ENCODE data around the gene ABTB2.

The ABTB2 gene

GRCh38 chr11:34239465-34240149 is 118.2 kb downstream of the ABTB2 start:
- Histone ChIP-seq H3K27ac (replicated peaks) (no peak overlapping the region), H3K27me3 (ENCODE audit: insufficient read depth, poor library complexity, severe bottlenecking) (no peaks in the 10 kb centered on the region), H3K4me3 (replicated peaks; ENCODE audit: insufficient read depth, low read length) (no peak overlapping the region)
- DNase-seq (ENCODE audit: low read depth in 1 of 2, low spot score in 1 of 2) = no peak
- no peak for TF ChIP-seq POLR2AphosphoS5 (IDR thresholded peaks at IDR 0.05; ENCODE audit: low read depth)

DNA sequence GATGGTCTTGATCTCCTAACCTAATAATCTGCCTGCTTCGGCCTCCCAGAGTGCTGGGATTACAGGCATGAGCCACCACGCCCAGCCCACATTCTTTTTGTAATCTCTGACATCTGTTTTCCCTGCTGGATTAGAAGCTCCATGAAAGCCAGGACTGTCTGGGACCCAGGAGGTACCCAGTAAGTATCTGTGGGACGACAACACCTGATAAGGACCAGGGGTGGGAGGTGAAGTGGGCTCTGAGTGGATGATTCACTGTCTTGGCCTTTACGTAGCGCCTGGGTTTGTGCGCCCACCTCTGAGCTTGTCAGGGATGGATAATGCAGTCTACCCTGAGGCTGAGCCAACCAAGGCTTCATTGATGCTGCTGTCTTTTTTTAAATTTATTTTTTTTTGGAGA is 118.8 kb downstream of the ABTB2 start:
- Histone ChIP-seq H3K27ac (replicated peaks) (no peak overlapping the region), H3K27me3 (ENCODE audit: insufficient read depth, poor library complexity, severe bottlenecking) (no peaks in the 10 kb centered on the region), H3K4me3 (replicated peaks; ENCODE audit: insufficient read depth, low read length) (no peak overlapping the region)
- TF ChIP-seq, protein P1, sequence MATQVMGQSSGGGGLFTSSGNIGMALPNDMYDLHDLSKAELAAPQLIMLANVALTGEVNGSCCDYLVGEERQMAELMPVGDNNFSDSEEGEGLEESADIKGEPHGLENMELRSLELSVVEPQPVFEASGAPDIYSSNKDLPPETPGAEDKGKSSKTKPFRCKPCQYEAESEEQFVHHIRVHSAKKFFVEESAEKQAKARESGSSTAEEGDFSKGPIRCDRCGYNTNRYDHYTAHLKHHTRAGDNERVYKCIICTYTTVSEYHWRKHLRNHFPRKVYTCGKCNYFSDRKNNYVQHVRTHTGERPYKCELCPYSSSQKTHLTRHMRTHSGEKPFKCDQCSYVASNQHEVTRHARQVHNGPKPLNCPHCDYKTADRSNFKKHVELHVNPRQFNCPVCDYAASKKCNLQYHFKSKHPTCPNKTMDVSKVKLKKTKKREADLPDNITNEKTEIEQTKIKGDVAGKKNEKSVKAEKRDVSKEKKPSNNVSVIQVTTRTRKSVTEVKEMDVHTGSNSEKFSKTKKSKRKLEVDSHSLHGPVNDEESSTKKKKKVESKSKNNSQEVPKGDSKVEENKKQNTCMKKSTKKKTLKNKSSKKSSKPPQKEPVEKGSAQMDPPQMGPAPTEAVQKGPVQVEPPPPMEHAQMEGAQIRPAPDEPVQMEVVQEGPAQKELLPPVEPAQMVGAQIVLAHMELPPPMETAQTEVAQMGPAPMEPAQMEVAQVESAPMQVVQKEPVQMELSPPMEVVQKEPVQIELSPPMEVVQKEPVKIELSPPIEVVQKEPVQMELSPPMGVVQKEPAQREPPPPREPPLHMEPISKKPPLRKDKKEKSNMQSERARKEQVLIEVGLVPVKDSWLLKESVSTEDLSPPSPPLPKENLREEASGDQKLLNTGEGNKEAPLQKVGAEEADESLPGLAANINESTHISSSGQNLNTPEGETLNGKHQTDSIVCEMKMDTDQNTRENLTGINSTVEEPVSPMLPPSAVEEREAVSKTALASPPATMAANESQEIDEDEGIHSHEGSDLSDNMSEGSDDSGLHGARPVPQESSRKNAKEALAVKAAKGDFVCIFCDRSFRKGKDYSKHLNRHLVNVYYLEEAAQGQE (IDR thresholded peaks at IDR 0.05; ENCODE audit: insufficient replicate concordance, low read depth) = no peak
- TF ChIP-seq SPI1 (IDR thresholded peaks at IDR 0.05; ENCODE audit: borderline replicate concordance, low read depth) = no peak
- no peak for TF ChIP-seq POLR2AphosphoS5 (IDR thresholded peaks at IDR 0.05; ENCODE audit: low read depth)
- no peak for TF ChIP-seq GABPA (IDR thresholded peaks at IDR 0.05; ENCODE audit: low read depth)
- no peak for DNase-seq (ENCODE audit: low read depth in 1 of 2, low spot score in 1 of 2)

DNA sequence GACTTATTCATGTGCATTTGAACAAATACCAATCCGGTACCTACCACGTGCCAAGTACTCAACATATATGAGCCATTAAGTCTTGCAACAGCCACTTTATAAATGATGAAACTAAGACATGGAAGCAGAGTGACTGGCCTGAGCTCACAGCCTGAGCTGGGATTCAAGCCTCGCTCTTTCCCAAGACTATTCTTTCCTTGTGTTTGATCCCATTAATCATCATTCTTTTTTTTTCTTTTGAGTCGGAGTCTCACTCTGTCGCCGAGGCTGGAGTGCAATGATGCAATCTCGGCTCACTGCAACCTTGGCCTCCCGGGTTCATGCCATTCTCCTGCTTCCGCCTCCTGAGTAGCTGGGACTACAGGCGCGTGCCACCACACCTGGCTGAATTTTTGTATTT is 119.3 kb downstream of the ABTB2 start:
- DNase-seq (ENCODE audit: low read depth in 1 of 2, low spot score in 1 of 2) = no peak
- TF ChIP-seq, protein P1 (IDR thresholded peaks at IDR 0.05; ENCODE audit: insufficient replicate concordance, low read depth) = no peak
- TF ChIP-seq GABPA (IDR thresholded peaks at IDR 0.05; ENCODE audit: low read depth) (no peak), POLR2AphosphoS5 (IDR thresholded peaks at IDR 0.05; ENCODE audit: low read depth) (no peak), SPI1 (IDR thresholded peaks at IDR 0.05; ENCODE audit: borderline replicate concordance, low read depth) (no peak)
- TF ChIP-seq, protein P2, sequence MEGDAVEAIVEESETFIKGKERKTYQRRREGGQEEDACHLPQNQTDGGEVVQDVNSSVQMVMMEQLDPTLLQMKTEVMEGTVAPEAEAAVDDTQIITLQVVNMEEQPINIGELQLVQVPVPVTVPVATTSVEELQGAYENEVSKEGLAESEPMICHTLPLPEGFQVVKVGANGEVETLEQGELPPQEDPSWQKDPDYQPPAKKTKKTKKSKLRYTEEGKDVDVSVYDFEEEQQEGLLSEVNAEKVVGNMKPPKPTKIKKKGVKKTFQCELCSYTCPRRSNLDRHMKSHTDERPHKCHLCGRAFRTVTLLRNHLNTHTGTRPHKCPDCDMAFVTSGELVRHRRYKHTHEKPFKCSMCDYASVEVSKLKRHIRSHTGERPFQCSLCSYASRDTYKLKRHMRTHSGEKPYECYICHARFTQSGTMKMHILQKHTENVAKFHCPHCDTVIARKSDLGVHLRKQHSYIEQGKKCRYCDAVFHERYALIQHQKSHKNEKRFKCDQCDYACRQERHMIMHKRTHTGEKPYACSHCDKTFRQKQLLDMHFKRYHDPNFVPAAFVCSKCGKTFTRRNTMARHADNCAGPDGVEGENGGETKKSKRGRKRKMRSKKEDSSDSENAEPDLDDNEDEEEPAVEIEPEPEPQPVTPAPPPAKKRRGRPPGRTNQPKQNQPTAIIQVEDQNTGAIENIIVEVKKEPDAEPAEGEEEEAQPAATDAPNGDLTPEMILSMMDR (IDR thresholded peaks at IDR 0.05; ENCODE audit: insufficient read depth, low read length) = no peak
- H3K4me3 ChIP-seq (replicated peaks; ENCODE audit: insufficient read depth, low read length) = no peak overlapping the region
- no peak overlapping the region for H3K27ac ChIP-seq (replicated peaks)
- H3K27me3 ChIP-seq (ENCODE audit: insufficient read depth, poor library complexity, severe bottlenecking) = no peaks in the 10 kb centered on the region

DNA sequence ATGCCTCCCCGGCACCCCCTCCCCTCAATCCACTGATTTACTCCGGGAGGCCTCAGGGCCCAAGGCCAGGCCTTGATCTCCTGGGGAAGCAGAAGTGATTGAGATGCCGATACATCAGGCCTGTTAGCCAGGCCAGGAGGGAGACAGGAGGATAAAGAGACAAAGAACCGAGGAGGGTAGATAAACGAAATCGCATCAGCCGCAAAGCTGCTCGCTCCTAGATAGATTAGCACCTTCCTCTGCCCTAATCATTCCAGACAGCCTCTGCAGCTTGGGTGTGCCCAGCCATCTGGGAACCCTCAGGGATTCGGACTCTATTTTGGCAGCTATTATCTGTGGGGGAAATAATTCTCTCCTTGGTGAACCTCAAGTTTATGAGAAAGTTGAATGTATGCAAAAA is 121.2 kb downstream of the ABTB2 start:
- H3K27ac ChIP-seq (replicated peaks) = no peak overlapping the region

More for the DNA sequence above, 121.2 kb downstream of the ABTB2 start:
- TF ChIP-seq, protein P1 (IDR thresholded peaks at IDR 0.05; ENCODE audit: insufficient replicate concordance, low read depth) = no peak
- TF ChIP-seq SPI1 (IDR thresholded peaks at IDR 0.05; ENCODE audit: borderline replicate concordance, low read depth) (no peak), GABPA (IDR thresholded peaks at IDR 0.05; ENCODE audit: low read depth) (no peak)
- TF ChIP-seq, protein P2 (IDR thresholded peaks at IDR 0.05; ENCODE audit: insufficient read depth, low read length) = no peak
- H3K4me3 ChIP-seq (replicated peaks; ENCODE audit: insufficient read depth, low read length) = no peak overlapping the region
- DNase-seq (ENCODE audit: low read depth in 1 of 2, low spot score in 1 of 2) = no peak
- no peaks in the 10 kb centered on the region for H3K27me3 ChIP-seq (ENCODE audit: insufficient read depth, poor library complexity, severe bottlenecking)
